ENCODE measurements around the gene IRAK1.

DNA sequence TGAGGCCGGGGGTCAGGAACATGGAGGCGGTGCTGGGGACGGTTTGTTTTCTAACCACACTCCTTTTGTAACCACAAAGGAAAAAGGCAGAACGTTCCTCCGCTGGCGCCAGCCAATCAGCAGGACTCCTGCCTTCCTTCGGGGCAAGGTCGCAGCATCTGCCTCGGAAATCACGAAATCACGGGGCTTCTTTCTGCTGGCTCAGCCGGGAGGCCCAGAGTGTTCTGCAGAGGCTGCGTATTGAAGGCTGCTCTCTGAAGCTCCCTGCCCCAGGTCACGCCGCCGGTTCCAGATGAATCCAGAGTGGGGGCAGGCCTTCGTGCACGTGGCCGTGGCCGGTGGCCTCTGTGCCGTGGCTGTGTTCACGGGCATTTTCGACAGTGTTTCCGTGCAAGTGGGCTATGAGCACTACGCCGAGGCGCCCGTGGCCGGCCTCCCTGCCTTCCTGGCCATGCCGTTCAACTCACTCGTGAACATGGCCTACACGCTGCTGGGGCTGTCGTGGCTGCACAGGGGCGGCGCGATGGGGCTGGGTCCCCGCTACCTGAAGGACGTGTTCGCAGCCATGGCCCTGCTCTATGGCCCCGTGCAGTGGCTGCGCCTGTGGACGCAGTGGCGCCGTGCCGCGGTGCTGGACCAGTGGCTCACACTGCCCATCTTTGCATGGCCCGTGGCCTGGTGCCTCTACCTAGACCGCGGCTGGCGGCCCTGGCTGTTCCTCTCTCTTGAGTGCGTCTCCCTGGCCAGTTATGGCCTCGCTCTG, 37.8 kb downstream of the IRAK1 start:
- TF ChIP-seq, protein P1, sequence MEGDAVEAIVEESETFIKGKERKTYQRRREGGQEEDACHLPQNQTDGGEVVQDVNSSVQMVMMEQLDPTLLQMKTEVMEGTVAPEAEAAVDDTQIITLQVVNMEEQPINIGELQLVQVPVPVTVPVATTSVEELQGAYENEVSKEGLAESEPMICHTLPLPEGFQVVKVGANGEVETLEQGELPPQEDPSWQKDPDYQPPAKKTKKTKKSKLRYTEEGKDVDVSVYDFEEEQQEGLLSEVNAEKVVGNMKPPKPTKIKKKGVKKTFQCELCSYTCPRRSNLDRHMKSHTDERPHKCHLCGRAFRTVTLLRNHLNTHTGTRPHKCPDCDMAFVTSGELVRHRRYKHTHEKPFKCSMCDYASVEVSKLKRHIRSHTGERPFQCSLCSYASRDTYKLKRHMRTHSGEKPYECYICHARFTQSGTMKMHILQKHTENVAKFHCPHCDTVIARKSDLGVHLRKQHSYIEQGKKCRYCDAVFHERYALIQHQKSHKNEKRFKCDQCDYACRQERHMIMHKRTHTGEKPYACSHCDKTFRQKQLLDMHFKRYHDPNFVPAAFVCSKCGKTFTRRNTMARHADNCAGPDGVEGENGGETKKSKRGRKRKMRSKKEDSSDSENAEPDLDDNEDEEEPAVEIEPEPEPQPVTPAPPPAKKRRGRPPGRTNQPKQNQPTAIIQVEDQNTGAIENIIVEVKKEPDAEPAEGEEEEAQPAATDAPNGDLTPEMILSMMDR (IDR thresholded peaks at IDR 0.05), result no peak
- no peak for TF ChIP-seq POLR2A (IDR thresholded peaks at IDR 0.05)

Measured in heart left ventricle (tissue), 13 donors.